Ovary (tissue), 3 donors: Measurements from ENCODE around the gene KEL.

Experiments used
- CTCF ChIP-seq, 3 donors: fragments of 450-650 bp in 2 of 3; fragments of 200-600 bp in 1 of 3; IDR thresholded peaks; one replicate each; pipeline versions ENCODE4 v1.5.1 to v1.8.0; 2016 to 2022; ENCODE audit warnings: antibody characterized with exemption in 3 of 3, mild to moderate bottlenecking in 1 of 3
- EP300 ChIP-seq: sonication (generic); formaldehyde crosslinking; IDR thresholded peaks from one replicate; pipeline ENCODE4 v1.6.1; 2017; ENCODE audit warnings: antibody characterized with exemption
- donor health status: DM: no; HTN: no; CAD: no.

- TF ChIP-seq CTCF (IDR thresholded peaks at IDR 0.05): no peak
- no peak for TF ChIP-seq EP300
Observed at GRCh38 chr7:142961595-142961972, 579 bp downstream of the KEL start.
